ENCODE data around the gene ZNF157. TPM values are rescaled to one million over a fixed set of nuclear protein-coding genes. Genes with fewer than 3 reads are reported as not detected.

ZNF157 gene
- total and polyA plus RNA-seq, 10 of the 15 experiments (the other 5 are each of a cell fraction or from before 2014, with no cell fraction given) = 0.05 to 0.18 (median 0.12) TPM; not detected in 4

GRCh38 chrX:47370278-47370677 is at the start of gene ZNF157 (continued):
- TF ChIP-seq SMARCA5 (IDR thresholded peaks at IDR 0.05) = no peak
- no peak for TF ChIP-seq HSF1 (IDR thresholded peaks at IDR 0.05; ENCODE audit: low read depth, low read length)
- no peak for TF ChIP-seq YBX1 (IDR thresholded peaks at IDR 0.05)
- TF ChIP-seq PRDM15 (CRISPR knock-in tag; IDR thresholded peaks at IDR 0.05) = no peak
- TF ChIP-seq HDAC2 (IDR thresholded peaks at IDR 0.05) = no peak
- no peak for TF ChIP-seq ZNF24 (IDR thresholded peaks at IDR 0.05)

GRCh38 chrX:47321386-47321785 is 49.0 kb upstream of the ZNF157 start:
- whole genome bisulfite sequencing (ENCODE audit: insufficient coverage, insufficient replicate concordance, low lambda C conversion rate, missing lambda C conversion rate) = 78% methylated on average over 19 of the region's 19 CpGs
- ATAC-seq (no peak), FAIRE-seq (no peak), DNase-seq (ENCODE audit: low read depth, low spot score) (no peak)
- Histone ChIP-seq H3K27ac (ENCODE audit: control insufficient read depth, insufficient read depth) (no peak overlapping the region), H3K27me3 (replicated peaks in 1 of 2; ENCODE audit: control insufficient read depth in 2 of 2, insufficient read depth in 2 of 2, low read length in 1 of 2) (no peaks in the 10 kb centered on the region), H3K4me3 (no peak overlapping the region), H3K4me2 (ENCODE audit: control insufficient read depth, insufficient read depth) (no peak overlapping the region), H3K9ac (ENCODE audit: control insufficient read depth, insufficient read depth, low read length) (no peak overlapping the region), H2AFZ (ENCODE audit: control insufficient read depth, low read depth, low read length) (no peak overlapping the region; the same call in none of the 2 replicates), H3K4me1 (ENCODE audit: control insufficient read depth, insufficient read depth, low read length) (no peaks in the 10 kb centered on the region), H3K9me3 (replicated peaks; ENCODE audit: control insufficient read depth, insufficient read depth, low read length) (no peaks in the 10 kb centered on the region), H3K36me3 (ENCODE audit: control insufficient read depth in 2 of 2, insufficient read depth in 2 of 2, low read length in 1 of 2) (no peaks in the 10 kb centered on the region), H4K20me1 (ENCODE audit: control insufficient read depth, insufficient read depth) (no peaks in the 10 kb centered on the region), H3K79me2 (ENCODE audit: control insufficient read depth, insufficient read depth, low read length) (no peaks in the 10 kb centered on the region)
- TF ChIP-seq SIX5 (IDR thresholded peaks at IDR 0.05; ENCODE audit: low read depth, low read length, severe bottlenecking) (peak; percentile 57), LARP7 (IDR thresholded peaks at IDR 0.05) (no peak), POLR2A (IDR thresholded peaks at IDR 0.05; ENCODE audit: low read depth, low read length) (no peak), BACH1 (IDR thresholded peaks at IDR 0.05; ENCODE audit: borderline replicate concordance) (no peak), RELA (IDR thresholded peaks at IDR 0.05; ENCODE audit: borderline replicate concordance, partially characterized antibody) (no peak), ZNF384 (IDR thresholded peaks at IDR 0.05; ENCODE audit: borderline replicate concordance, low read depth, low read length) (no peak), POLR2AphosphoS2 (IDR thresholded peaks at IDR 0.05; ENCODE audit: low read depth, low read length) (no peak), GABPA (IDR thresholded peaks at IDR 0.05; ENCODE audit: low read depth) (no peak), YY1 (IDR thresholded peaks at IDR 0.05; ENCODE audit: low read depth, low read length) (peak; percentile 98), SP1 (IDR thresholded peaks at IDR 0.05; ENCODE audit: low read depth, low read length) (no peak), CREB1 (IDR thresholded peaks at IDR 0.05; ENCODE audit: low read depth) (peak; percentile 58), RUNX3 (IDR thresholded peaks at IDR 0.05; ENCODE audit: low read length) (peak; percentile 42; the same call in 1 of the 2 replicates), HDAC6 (IDR thresholded peaks at IDR 0.05; ENCODE audit: unreplicated experiment) (no peak), KAT2A (conservative IDR thresholded peaks at IDR 0.05; ENCODE audit: control insufficient read depth, low read depth, low read length) (no peak), MEF2A (IDR thresholded peaks at IDR 0.05; ENCODE audit: insufficient read depth, low read depth, low read length) (no peak)
- in situ Hi-C loops (cut with MboI) = no loop called here
- SMC1A ChIA-PET (ENCODE audit: uncharacterized antibody, unreplicated experiment) = no interaction called here
- POLR2A ChIA-PET = no interaction called here
- RAD21 ChIA-PET (ENCODE audit: unreplicated experiment) = interaction anchor here (0.9 kb wide), 1 partner anchor 8 kb away, joined by 3 read pairs; no protein-coding TSS in a partner anchor
- no TSS peak for BruUV-seq (replicated peaks)
- CTCF ChIA-PET = no interaction called here
- intact Hi-C loops (cut with micrococcal nuclease; ENCODE audit: unreplicated experiment) = no loop called here
